Gastrocnemius medialis (tissue), 4 donors: ENCODE results near the gene FNDC3B.

Source experiments
- POLR2A ChIP-seq, 2 donors: fragments of 450-650 bp; IDR thresholded peaks; one replicate each; pipeline ENCODE4 v1.6.1; 2017; ENCODE audit warnings: antibody characterized with exemption in 2 of 2, mild to moderate bottlenecking in 2 of 2, moderate library complexity in 2 of 2
- TF ChIP-seq, protein P1 (sequence below), 5 experiments: fragments of 450-650 bp in 3 of 5; fragments of 200-600 bp in 2 of 5; sonication (generic) in 2 of 5; IDR thresholded peaks in 4 of 5; conservative IDR thresholded peaks in 1 of 5; 1 replicate in 4 of 5; 2 replicates in 1 of 5; pipeline ENCODE4 v1.5.1; 2016 to 2019; ENCODE audit warnings: antibody characterized with exemption in 5 of 5, mild to moderate bottlenecking in 3 of 5, moderate library complexity in 3 of 5

DNA sequence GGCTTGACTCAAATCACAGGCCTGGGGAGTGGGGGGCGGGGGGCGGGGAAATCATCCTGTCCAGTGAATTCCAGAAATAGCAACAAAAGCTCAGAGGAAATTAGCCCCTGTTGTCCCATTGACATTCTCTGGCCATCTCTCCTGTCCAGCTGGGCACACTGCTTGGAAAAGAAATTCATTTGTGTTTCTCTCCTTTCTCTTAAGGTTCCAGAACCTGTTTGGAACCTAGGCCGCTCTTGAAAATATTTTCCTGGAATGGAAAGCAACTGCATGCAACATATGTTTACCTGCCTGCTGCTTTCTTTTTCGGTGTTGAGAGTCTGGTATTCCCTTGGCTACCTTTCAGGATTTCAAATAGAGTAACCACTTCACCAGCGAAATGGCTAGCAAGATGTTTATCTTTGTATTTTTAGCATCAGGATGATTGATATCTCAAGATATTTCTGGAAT is 239.8 kb downstream of the FNDC3B start:
- TF ChIP-seq, protein P1, sequence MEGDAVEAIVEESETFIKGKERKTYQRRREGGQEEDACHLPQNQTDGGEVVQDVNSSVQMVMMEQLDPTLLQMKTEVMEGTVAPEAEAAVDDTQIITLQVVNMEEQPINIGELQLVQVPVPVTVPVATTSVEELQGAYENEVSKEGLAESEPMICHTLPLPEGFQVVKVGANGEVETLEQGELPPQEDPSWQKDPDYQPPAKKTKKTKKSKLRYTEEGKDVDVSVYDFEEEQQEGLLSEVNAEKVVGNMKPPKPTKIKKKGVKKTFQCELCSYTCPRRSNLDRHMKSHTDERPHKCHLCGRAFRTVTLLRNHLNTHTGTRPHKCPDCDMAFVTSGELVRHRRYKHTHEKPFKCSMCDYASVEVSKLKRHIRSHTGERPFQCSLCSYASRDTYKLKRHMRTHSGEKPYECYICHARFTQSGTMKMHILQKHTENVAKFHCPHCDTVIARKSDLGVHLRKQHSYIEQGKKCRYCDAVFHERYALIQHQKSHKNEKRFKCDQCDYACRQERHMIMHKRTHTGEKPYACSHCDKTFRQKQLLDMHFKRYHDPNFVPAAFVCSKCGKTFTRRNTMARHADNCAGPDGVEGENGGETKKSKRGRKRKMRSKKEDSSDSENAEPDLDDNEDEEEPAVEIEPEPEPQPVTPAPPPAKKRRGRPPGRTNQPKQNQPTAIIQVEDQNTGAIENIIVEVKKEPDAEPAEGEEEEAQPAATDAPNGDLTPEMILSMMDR (IDR thresholded peaks at IDR 0.05 in 4 of 5, conservative IDR thresholded peaks at IDR 0.05 in 1 of 5): no peak
- TF ChIP-seq POLR2A (IDR thresholded peaks at IDR 0.05): no peak
